ENCODE results near the gene ARPC5.

DNA sequence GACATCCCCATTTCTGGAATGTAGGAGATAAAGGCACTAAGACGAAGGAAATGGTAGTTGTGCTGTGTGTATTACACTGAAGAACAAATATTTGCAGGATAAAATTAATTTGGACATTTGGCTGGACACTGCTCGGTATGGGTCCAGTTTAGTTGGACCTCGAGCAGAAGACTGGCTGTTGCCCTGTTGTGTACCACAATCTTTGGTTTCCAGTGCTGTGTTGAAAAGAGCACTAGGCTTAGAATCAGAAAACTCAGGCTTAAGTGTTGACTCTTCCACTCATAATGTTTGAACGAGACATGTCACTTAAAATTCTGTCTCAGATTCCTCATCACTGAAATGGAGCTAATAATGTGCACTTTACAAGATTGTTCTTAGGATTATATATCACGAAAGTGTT lies 1.2 kb upstream of the ARPC5 start:
- TF ChIP-seq, protein P1, sequence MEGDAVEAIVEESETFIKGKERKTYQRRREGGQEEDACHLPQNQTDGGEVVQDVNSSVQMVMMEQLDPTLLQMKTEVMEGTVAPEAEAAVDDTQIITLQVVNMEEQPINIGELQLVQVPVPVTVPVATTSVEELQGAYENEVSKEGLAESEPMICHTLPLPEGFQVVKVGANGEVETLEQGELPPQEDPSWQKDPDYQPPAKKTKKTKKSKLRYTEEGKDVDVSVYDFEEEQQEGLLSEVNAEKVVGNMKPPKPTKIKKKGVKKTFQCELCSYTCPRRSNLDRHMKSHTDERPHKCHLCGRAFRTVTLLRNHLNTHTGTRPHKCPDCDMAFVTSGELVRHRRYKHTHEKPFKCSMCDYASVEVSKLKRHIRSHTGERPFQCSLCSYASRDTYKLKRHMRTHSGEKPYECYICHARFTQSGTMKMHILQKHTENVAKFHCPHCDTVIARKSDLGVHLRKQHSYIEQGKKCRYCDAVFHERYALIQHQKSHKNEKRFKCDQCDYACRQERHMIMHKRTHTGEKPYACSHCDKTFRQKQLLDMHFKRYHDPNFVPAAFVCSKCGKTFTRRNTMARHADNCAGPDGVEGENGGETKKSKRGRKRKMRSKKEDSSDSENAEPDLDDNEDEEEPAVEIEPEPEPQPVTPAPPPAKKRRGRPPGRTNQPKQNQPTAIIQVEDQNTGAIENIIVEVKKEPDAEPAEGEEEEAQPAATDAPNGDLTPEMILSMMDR (IDR thresholded peaks at IDR 0.05), result no peak
- TF ChIP-seq POLR2A (IDR thresholded peaks at IDR 0.05) (no peak), POLR2AphosphoS5 (IDR thresholded peaks at IDR 0.05) (no peak)
